SK-N-SH treated with all-trans-retinoic acid at 6 μM for 48 hours (cell line): ENCODE results near the gene SLFNL1.

Source experiments
- ATAC-seq: fragments of 200-7000 bp; cut with Tn5 transposase; 3 replicates; pipeline ENCODE4 v1.9.1; 2020; ENCODE audit warnings: mild to moderate bottlenecking, moderate library complexity
- BACH2 ChIP-seq: fragments of 250-450 bp; sonication (Bioruptor Pico); IDR thresholded peaks from 2 replicates; pipeline ENCODE4 v1.9.0; 2021; ENCODE audit warnings: mild to moderate bottlenecking, borderline replicate concordance
- CSDC2 ChIP-seq: fragments of 250-450 bp; sonication (Bioruptor Pico); IDR thresholded peaks from 2 replicates; pipeline ENCODE4 v1.5.0; 2020; ENCODE audit warnings: mild to moderate bottlenecking, moderate library complexity
- ESRRG ChIP-seq: fragments of 250-450 bp; sonication (Bioruptor Pico); IDR thresholded peaks from 2 replicates; pipeline ENCODE4 v1.6.1; 2021; ENCODE audit warnings: mild to moderate bottlenecking
- ISL1 ChIP-seq: fragments of 250-450 bp; sonication (Bioruptor Pico); IDR thresholded peaks from 2 replicates; pipeline ENCODE4 v2.1.2; 2022; ENCODE audit warnings: mild to moderate bottlenecking, moderate library complexity
- OSR1 ChIP-seq: fragments of 250-450 bp; sonication (Bioruptor Pico); IDR thresholded peaks from 2 replicates; pipeline ENCODE4 v1.8.0; 2022; ENCODE audit warnings: moderate library complexity, mild to moderate bottlenecking, inconsistent platforms
- PATZ1 ChIP-seq: fragments of 250-450 bp; sonication (Bioruptor Pico); IDR thresholded peaks from 2 replicates; pipeline ENCODE4 v1.8.0; 2020; ENCODE audit warnings: mild to moderate bottlenecking, moderate library complexity, borderline replicate concordance
- POU6F1 ChIP-seq: fragments of 250-450 bp; sonication (Bioruptor Pico); IDR thresholded peaks from 2 replicates; pipeline ENCODE4 v1.8.0; 2021; ENCODE audit warnings: low read depth, mild to moderate bottlenecking, moderate library complexity, borderline replicate concordance
- PPARA ChIP-seq: fragments of 250-450 bp; sonication (Bioruptor Pico); IDR thresholded peaks from 2 replicates; pipeline ENCODE4 v1.5.0; 2020; ENCODE audit warnings: mild to moderate bottlenecking, borderline replicate concordance
- RARB ChIP-seq: fragments of 250-450 bp; sonication (Bioruptor Pico); IDR thresholded peaks from 2 replicates; pipeline ENCODE4 v1.8.0; 2021; ENCODE audit warnings: mild to moderate bottlenecking, moderate library complexity
- TCF4 ChIP-seq: fragments of 250-450 bp; sonication (Bioruptor Pico); IDR thresholded peaks from 2 replicates; pipeline ENCODE4 v1.8.0; 2021; ENCODE audit warnings: mild to moderate bottlenecking, moderate library complexity, borderline replicate concordance
- TOX ChIP-seq: fragments of 250-450 bp; sonication (Bioruptor Pico); IDR thresholded peaks from 2 replicates; pipeline ENCODE4 v1.8.0; 2021; ENCODE audit warnings: mild to moderate bottlenecking, moderate library complexity, borderline replicate concordance
- ZC3H10 ChIP-seq: fragments of 250-450 bp; sonication (Bioruptor Pico); IDR thresholded peaks from 2 replicates; pipeline ENCODE4 v1.5.1; 2021; ENCODE audit warnings: mild to moderate bottlenecking, moderate library complexity
- ZFP30 ChIP-seq: fragments of 450-650 bp; formaldehyde crosslinking; IDR thresholded peaks from 2 replicates; pipeline ENCODE4 v1.5.0; 2022; ENCODE audit warnings: mild to moderate bottlenecking, moderate library complexity
- ZNF565 ChIP-seq: fragments of 450-650 bp; formaldehyde crosslinking; conservative IDR thresholded peaks from 2 replicates; pipeline ENCODE4 v1.5.0; 2020; ENCODE audit warnings: low read depth, mild to moderate bottlenecking, moderate library complexity
- ZNF8 ChIP-seq: fragments of 450-650 bp; formaldehyde crosslinking; IDR thresholded peaks from 2 replicates; pipeline ENCODE4 v1.5.0; 2020; ENCODE audit warnings: mild to moderate bottlenecking, moderate library complexity
- TF ChIP-seq, protein P1 (sequence below): fragments of 250-450 bp; sonication (Bioruptor Pico); IDR thresholded peaks from 2 replicates; pipeline ENCODE4 v1.5.0; 2020; ENCODE audit warnings: mild to moderate bottlenecking, moderate library complexity
- TF ChIP-seq, protein P2 (sequence below): fragments of 250-450 bp; sonication (Bioruptor Pico); IDR thresholded peaks from 2 replicates; pipeline ENCODE4 v1.5.1; 2021; ENCODE audit warnings: mild to moderate bottlenecking, moderate library complexity
- TF ChIP-seq, protein P3 (sequence below): fragments of 250-450 bp; sonication (Bioruptor Pico); IDR thresholded peaks from 2 replicates; pipeline ENCODE4 v1.5.1; 2020; ENCODE audit warnings: low read depth, mild to moderate bottlenecking, moderate library complexity

Gene SLFNL1

GRCh38 chr1:41019353-41019745 is 2.2 kb downstream of the SLFNL1 start (continued):
- TF ChIP-seq TCF4, result no peak

- no peak; the same call in 2 of the 3 replicates for ATAC-seq
- no peak for TF ChIP-seq ESRRG (CRISPR knock-in tag)
- TF ChIP-seq, protein P1, sequence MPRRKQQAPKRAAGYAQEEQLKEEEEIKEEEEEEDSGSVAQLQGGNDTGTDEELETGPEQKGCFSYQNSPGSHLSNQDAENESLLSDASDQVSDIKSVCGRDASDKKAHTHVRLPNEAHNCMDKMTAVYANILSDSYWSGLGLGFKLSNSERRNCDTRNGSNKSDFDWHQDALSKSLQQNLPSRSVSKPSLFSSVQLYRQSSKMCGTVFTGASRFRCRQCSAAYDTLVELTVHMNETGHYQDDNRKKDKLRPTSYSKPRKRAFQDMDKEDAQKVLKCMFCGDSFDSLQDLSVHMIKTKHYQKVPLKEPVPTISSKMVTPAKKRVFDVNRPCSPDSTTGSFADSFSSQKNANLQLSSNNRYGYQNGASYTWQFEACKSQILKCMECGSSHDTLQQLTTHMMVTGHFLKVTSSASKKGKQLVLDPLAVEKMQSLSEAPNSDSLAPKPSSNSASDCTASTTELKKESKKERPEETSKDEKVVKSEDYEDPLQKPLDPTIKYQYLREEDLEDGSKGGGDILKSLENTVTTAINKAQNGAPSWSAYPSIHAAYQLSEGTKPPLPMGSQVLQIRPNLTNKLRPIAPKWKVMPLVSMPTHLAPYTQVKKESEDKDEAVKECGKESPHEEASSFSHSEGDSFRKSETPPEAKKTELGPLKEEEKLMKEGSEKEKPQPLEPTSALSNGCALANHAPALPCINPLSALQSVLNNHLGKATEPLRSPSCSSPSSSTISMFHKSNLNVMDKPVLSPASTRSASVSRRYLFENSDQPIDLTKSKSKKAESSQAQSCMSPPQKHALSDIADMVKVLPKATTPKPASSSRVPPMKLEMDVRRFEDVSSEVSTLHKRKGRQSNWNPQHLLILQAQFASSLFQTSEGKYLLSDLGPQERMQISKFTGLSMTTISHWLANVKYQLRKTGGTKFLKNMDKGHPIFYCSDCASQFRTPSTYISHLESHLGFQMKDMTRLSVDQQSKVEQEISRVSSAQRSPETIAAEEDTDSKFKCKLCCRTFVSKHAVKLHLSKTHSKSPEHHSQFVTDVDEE (CRISPR knock-in tag), result no peak
- TF ChIP-seq, protein P2, sequence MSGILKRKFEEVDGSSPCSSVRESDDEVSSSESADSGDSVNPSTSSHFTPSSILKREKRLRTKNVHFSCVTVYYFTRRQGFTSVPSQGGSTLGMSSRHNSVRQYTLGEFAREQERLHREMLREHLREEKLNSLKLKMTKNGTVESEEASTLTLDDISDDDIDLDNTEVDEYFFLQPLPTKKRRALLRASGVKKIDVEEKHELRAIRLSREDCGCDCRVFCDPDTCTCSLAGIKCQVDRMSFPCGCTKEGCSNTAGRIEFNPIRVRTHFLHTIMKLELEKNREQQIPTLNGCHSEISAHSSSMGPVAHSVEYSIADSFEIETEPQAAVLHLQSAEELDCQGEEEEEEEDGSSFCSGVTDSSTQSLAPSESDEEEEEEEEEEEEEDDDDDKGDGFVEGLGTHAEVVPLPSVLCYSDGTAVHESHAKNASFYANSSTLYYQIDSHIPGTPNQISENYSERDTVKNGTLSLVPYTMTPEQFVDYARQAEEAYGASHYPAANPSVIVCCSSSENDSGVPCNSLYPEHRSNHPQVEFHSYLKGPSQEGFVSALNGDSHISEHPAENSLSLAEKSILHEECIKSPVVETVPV (CRISPR knock-in tag), result no peak
- no peak for TF ChIP-seq OSR1
Measured at GRCh38 chr1:41018018-41018410, 3.5 kb downstream of the SLFNL1 start.

GRCh38 chr1:41017141-41018017 is 4.1 kb downstream of the SLFNL1 start:
- ATAC-seq, result no peak
- TF ChIP-seq, protein P3, sequence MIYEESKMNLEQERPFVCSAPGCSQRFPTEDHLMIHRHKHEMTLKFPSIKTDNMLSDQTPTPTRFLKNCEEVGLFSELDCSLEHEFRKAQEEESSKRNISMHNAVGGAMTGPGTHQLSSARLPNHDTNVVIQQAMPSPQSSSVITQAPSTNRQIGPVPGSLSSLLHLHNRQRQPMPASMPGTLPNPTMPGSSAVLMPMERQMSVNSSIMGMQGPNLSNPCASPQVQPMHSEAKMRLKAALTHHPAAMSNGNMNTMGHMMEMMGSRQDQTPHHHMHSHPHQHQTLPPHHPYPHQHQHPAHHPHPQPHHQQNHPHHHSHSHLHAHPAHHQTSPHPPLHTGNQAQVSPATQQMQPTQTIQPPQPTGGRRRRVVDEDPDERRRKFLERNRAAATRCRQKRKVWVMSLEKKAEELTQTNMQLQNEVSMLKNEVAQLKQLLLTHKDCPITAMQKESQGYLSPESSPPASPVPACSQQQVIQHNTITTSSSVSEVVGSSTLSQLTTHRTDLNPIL (CRISPR knock-in tag), result no peak
- TF ChIP-seq ISL1 (CRISPR knock-in tag), result no peak
- no peak for TF ChIP-seq RARB (CRISPR knock-in tag)
- TF ChIP-seq ZNF565, result no peak
- TF ChIP-seq ZC3H10 (CRISPR knock-in tag), result no peak
- no peak for TF ChIP-seq ESRRG (CRISPR knock-in tag)
- no peak for TF ChIP-seq TOX (CRISPR knock-in tag)
- no peak for TF ChIP-seq PPARA (CRISPR knock-in tag)
- no peak for TF ChIP-seq PATZ1 (CRISPR knock-in tag)
- TF ChIP-seq, all 23 proteins: peak for 0

DNA sequence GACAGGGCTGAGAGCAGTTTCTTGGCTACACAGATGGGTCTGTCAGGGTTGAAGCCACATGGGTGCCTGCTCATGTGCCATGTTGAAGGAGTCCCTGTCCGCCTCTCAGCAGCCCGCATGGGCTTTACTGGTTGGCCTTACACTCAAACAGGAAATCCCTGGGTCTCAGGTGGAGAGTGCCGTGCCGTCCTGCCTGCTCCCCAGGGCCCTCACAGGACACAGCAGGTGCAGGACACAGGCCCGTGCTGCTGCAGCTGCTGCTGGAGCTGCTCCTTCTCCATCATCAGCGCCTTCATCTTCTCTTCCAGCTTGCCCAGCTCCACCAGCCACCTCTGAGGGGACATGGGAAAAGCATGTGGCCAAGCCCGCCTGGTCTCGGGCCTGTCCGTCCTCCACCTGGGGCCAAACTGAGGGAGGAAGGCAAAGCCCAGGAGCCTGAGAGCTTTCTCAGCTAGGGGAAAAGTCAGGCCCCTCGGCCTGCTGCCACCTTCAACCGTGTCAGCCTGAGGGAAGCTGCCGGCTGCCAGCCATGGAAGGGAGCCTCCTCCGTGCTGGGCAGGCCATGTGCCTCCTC is 5.5 kb downstream of the SLFNL1 start:
- no peak for ATAC-seq
- TF ChIP-seq, protein P1 (CRISPR knock-in tag), result no peak
- no peak for TF ChIP-seq ESRRG (CRISPR knock-in tag)
- TF ChIP-seq ZFP30 (CRISPR knock-in tag), result no peak
- no peak for TF ChIP-seq TOX (CRISPR knock-in tag)
- no peak for TF ChIP-seq CSDC2
- TF ChIP-seq, protein P3 (CRISPR knock-in tag), result no peak
- TF ChIP-seq PATZ1 (CRISPR knock-in tag), result no peak
- TF ChIP-seq TCF4, result no peak
- no peak for TF ChIP-seq BACH2 (CRISPR knock-in tag)
- no peak for TF ChIP-seq ZNF8 (CRISPR knock-in tag)
- TF ChIP-seq POU6F1, result no peak
